Liver (tissue), 3 donors: Measurements from ENCODE around the gene PCDHGB2.

Experiments
- EGR1 ChIP-seq, 2 donors: IDR thresholded peaks; 2 replicates each; pipeline ENCODE4 v1.6.1; 2016 to 2018; ENCODE audit warnings: antibody characterized with exemption in 2 of 2, low read depth in 2 of 2
- FOXA1 ChIP-seq: IDR thresholded peaks from 2 replicates; pipeline ENCODE4 v1.6.1; 2016; ENCODE audit warnings: antibody characterized with exemption
- RAD21 ChIP-seq, 2 donors: IDR thresholded peaks; 2 replicates each; pipeline ENCODE4 v1.6.1; 2016; ENCODE audit warnings: antibody characterized with exemption in 2 of 2, mild to moderate bottlenecking in 2 of 2
- RXRA ChIP-seq, 2 donors: IDR thresholded peaks; 2 replicates each; pipeline ENCODE4 v1.6.1; 2017 to 2018; ENCODE audit warnings: antibody characterized with exemption in 2 of 2, mild to moderate bottlenecking in 1 of 2
- SP1 ChIP-seq: IDR thresholded peaks from 2 replicates; pipeline ENCODE4 v1.6.1; 2018; ENCODE audit warnings: antibody characterized with exemption, mild to moderate bottlenecking
- YY1 ChIP-seq: IDR thresholded peaks from 2 replicates; pipeline ENCODE4 v1.6.1; 2016; ENCODE audit warnings: antibody characterized with exemption, mild to moderate bottlenecking
- TF ChIP-seq, protein P1 (sequence below): fragments of 150-350 bp; IDR thresholded peaks from 2 replicates; pipeline ENCODE4 v1.5.1; 2017; ENCODE audit warnings: improper control_type of control experiment, low read depth, low read length; ENCODE audit not compliant: missing input control
- TF ChIP-seq, protein P2 (sequence below): IDR thresholded peaks from 2 replicates; pipeline ENCODE4 v1.6.1; 2016; ENCODE audit warnings: antibody characterized with exemption, mild to moderate bottlenecking
- TF ChIP-seq, protein P3 (sequence below): IDR thresholded peaks from 2 replicates; pipeline ENCODE4 v1.6.1; 2016; ENCODE audit warnings: antibody characterized with exemption
- donor health status: healthy.
- donor health status: healthy.

DNA sequence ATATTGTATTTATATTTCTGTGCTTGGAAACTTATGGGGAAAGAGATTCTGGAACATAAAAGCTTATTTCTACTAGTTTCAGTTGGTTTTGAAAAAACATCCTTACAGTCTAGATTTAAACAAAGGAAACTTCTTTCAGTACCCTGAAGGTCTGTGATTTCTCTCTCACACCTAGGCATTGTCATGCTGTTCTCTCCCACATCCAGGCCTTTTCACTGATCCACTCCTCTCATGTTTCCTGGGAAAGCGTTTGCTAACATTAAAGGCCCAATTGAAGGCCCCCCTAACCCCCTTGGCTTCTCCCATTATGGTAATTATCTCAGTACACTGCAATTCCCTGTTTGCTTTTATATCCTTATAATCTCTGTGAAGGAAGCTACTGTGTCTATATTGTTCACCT, 17.0 kb upstream of the PCDHGB2 start:
- TF ChIP-seq, protein P1, sequence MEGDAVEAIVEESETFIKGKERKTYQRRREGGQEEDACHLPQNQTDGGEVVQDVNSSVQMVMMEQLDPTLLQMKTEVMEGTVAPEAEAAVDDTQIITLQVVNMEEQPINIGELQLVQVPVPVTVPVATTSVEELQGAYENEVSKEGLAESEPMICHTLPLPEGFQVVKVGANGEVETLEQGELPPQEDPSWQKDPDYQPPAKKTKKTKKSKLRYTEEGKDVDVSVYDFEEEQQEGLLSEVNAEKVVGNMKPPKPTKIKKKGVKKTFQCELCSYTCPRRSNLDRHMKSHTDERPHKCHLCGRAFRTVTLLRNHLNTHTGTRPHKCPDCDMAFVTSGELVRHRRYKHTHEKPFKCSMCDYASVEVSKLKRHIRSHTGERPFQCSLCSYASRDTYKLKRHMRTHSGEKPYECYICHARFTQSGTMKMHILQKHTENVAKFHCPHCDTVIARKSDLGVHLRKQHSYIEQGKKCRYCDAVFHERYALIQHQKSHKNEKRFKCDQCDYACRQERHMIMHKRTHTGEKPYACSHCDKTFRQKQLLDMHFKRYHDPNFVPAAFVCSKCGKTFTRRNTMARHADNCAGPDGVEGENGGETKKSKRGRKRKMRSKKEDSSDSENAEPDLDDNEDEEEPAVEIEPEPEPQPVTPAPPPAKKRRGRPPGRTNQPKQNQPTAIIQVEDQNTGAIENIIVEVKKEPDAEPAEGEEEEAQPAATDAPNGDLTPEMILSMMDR, result no peak
- TF ChIP-seq, protein P2, sequence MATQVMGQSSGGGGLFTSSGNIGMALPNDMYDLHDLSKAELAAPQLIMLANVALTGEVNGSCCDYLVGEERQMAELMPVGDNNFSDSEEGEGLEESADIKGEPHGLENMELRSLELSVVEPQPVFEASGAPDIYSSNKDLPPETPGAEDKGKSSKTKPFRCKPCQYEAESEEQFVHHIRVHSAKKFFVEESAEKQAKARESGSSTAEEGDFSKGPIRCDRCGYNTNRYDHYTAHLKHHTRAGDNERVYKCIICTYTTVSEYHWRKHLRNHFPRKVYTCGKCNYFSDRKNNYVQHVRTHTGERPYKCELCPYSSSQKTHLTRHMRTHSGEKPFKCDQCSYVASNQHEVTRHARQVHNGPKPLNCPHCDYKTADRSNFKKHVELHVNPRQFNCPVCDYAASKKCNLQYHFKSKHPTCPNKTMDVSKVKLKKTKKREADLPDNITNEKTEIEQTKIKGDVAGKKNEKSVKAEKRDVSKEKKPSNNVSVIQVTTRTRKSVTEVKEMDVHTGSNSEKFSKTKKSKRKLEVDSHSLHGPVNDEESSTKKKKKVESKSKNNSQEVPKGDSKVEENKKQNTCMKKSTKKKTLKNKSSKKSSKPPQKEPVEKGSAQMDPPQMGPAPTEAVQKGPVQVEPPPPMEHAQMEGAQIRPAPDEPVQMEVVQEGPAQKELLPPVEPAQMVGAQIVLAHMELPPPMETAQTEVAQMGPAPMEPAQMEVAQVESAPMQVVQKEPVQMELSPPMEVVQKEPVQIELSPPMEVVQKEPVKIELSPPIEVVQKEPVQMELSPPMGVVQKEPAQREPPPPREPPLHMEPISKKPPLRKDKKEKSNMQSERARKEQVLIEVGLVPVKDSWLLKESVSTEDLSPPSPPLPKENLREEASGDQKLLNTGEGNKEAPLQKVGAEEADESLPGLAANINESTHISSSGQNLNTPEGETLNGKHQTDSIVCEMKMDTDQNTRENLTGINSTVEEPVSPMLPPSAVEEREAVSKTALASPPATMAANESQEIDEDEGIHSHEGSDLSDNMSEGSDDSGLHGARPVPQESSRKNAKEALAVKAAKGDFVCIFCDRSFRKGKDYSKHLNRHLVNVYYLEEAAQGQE, result no peak
- TF ChIP-seq YY1 (no peak), EGR1 (IDR thresholded peaks at IDR 0.05; ENCODE audit: low read depth in 2 of 2) (no peak), RXRA (IDR thresholded peaks at IDR 0.05) (no peak), RAD21 (IDR thresholded peaks at IDR 0.05) (no peak), SP1 (no peak), FOXA1 (no peak)
- TF ChIP-seq, protein P3, sequence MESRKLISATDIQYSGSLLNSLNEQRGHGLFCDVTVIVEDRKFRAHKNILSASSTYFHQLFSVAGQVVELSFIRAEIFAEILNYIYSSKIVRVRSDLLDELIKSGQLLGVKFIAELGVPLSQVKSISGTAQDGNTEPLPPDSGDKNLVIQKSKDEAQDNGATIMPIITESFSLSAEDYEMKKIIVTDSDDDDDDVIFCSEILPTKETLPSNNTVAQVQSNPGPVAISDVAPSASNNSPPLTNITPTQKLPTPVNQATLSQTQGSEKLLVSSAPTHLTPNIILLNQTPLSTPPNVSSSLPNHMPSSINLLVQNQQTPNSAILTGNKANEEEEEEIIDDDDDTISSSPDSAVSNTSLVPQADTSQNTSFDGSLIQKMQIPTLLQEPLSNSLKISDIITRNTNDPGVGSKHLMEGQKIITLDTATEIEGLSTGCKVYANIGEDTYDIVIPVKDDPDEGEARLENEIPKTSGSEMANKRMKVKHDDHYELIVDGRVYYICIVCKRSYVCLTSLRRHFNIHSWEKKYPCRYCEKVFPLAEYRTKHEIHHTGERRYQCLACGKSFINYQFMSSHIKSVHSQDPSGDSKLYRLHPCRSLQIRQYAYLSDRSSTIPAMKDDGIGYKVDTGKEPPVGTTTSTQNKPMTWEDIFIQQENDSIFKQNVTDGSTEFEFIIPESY, result no peak
